ENCODE data around the gene ARHGEF38.

ARHGEF38 gene

GRCh38 chr4:105644257-105644656, 91.8 kb downstream of the ARHGEF38 start:
- H3K79me2 ChIP-seq (ENCODE audit: insufficient read depth, low read length): no peaks in the 10 kb centered on the region
- no peaks in the 10 kb centered on the region for H3K4me1 ChIP-seq (ENCODE audit: insufficient read depth, low read length, poor library complexity, severe bottlenecking)
- no peaks in the 10 kb centered on the region for H3K36me3 ChIP-seq (ENCODE audit: insufficient read depth, low read length)
- TF ChIP-seq CTCF (conservative IDR thresholded peaks at IDR 0.05; ENCODE audit: low read length) (no peak), EZH2phosphoT487 (IDR thresholded peaks at IDR 0.05; ENCODE audit: borderline replicate concordance) (no peak)
- no peaks in the 10 kb centered on the region for H4K20me1 ChIP-seq (ENCODE audit: insufficient read depth, low read length, poor library complexity, severe bottlenecking)
- H3K27me3 ChIP-seq (ENCODE audit: insufficient read depth, low read length, poor library complexity, severe bottlenecking): no peaks in the 10 kb centered on the region
- no peaks in the 10 kb centered on the region for H3F3A ChIP-seq (ENCODE audit: low read depth)
- no peak overlapping the region for H3K9ac ChIP-seq (ENCODE audit: low read depth, low read length, poor library complexity, severe bottlenecking)
- no peaks in the 10 kb centered on the region for H3K9me2 ChIP-seq (replicated peaks; ENCODE audit: low read depth, low read length)
- no peak overlapping the region for H2AFZ ChIP-seq (ENCODE audit: low read length)
- no peak overlapping the region for H3K4me3 ChIP-seq (ENCODE audit: low read length, poor library complexity, severe bottlenecking)
- no peak overlapping the region for H3K4me2 ChIP-seq (ENCODE audit: low read depth, low read length, poor library complexity, severe bottlenecking)
- no peaks in the 10 kb centered on the region for H3K9me3 ChIP-seq (ENCODE audit: insufficient read depth, low read depth, low read length)

GRCh38 chr4:105645440-105645839, 93.0 kb downstream of the ARHGEF38 start:
- H3F3A ChIP-seq (ENCODE audit: low read depth): no peaks in the 10 kb centered on the region
- no peaks in the 10 kb centered on the region for H3K36me3 ChIP-seq (ENCODE audit: insufficient read depth, low read length)
- H3K4me1 ChIP-seq (ENCODE audit: insufficient read depth, low read length, poor library complexity, severe bottlenecking): no peaks in the 10 kb centered on the region
- no peaks in the 10 kb centered on the region for H3K9me3 ChIP-seq (ENCODE audit: insufficient read depth, low read depth, low read length)
- no peaks in the 10 kb centered on the region for H4K20me1 ChIP-seq (ENCODE audit: insufficient read depth, low read length, poor library complexity, severe bottlenecking)
- no peak for TF ChIP-seq EZH2phosphoT487 (IDR thresholded peaks at IDR 0.05; ENCODE audit: borderline replicate concordance)
- no peak for TF ChIP-seq CTCF (conservative IDR thresholded peaks at IDR 0.05; ENCODE audit: low read length)
- no peak overlapping the region for H3K4me3 ChIP-seq (ENCODE audit: low read length, poor library complexity, severe bottlenecking)
- H3K79me2 ChIP-seq (ENCODE audit: insufficient read depth, low read length): no peaks in the 10 kb centered on the region
- no peaks in the 10 kb centered on the region for H3K27me3 ChIP-seq (ENCODE audit: insufficient read depth, low read length, poor library complexity, severe bottlenecking)
- H3K9ac ChIP-seq (ENCODE audit: low read depth, low read length, poor library complexity, severe bottlenecking): no peak overlapping the region
- no peak overlapping the region for H2AFZ ChIP-seq (ENCODE audit: low read length)
- no peaks in the 10 kb centered on the region for H3K9me2 ChIP-seq (replicated peaks; ENCODE audit: low read depth, low read length)
- H3K4me2 ChIP-seq (ENCODE audit: low read depth, low read length, poor library complexity, severe bottlenecking): no peak overlapping the region

GRCh38 chr4:105650190-105650589, 97.8 kb downstream of the ARHGEF38 start:
- no peaks in the 10 kb centered on the region for H4K20me1 ChIP-seq (ENCODE audit: insufficient read depth, low read length, poor library complexity, severe bottlenecking)
- no peaks in the 10 kb centered on the region for H3K4me1 ChIP-seq (ENCODE audit: insufficient read depth, low read length, poor library complexity, severe bottlenecking)
- no peaks in the 10 kb centered on the region for H3K9me2 ChIP-seq (replicated peaks; ENCODE audit: low read depth, low read length)
- no peaks in the 10 kb centered on the region for H3F3A ChIP-seq (ENCODE audit: low read depth)
- H3K79me2 ChIP-seq (ENCODE audit: insufficient read depth, low read length): no peaks in the 10 kb centered on the region
- no peak overlapping the region for H3K4me3 ChIP-seq (ENCODE audit: low read length, poor library complexity, severe bottlenecking)
- H2AFZ ChIP-seq (ENCODE audit: low read length): no peak overlapping the region
- no peak overlapping the region for H3K4me2 ChIP-seq (ENCODE audit: low read depth, low read length, poor library complexity, severe bottlenecking)
- no peaks in the 10 kb centered on the region for H3K9me3 ChIP-seq (ENCODE audit: insufficient read depth, low read depth, low read length)
- no peaks in the 10 kb centered on the region for H3K36me3 ChIP-seq (ENCODE audit: insufficient read depth, low read length)
- H3K9ac ChIP-seq (ENCODE audit: low read depth, low read length, poor library complexity, severe bottlenecking): no peak overlapping the region
- no peaks in the 10 kb centered on the region for H3K27me3 ChIP-seq (ENCODE audit: insufficient read depth, low read length, poor library complexity, severe bottlenecking)
- TF ChIP-seq EZH2phosphoT487 (IDR thresholded peaks at IDR 0.05; ENCODE audit: borderline replicate concordance) (no peak), CTCF (conservative IDR thresholded peaks at IDR 0.05; ENCODE audit: low read length) (no peak)

Measured in Loucy (cell line).